Limb (tissue), 2 donors: Measurements from ENCODE around the gene IQCB1.
"Not testable (repeated sequence)": the region's sequence is repeated elsewhere in the genome, so short reads cannot be mapped to it uniquely, and the experiment has no call there.

Experiments used
- DNase-seq, 2 donors: peaks; one replicate each; pipeline ENCODE4 v3.0.0-alpha.2; 2016; ENCODE audit errors: extremely low spot score in 2 of 2

Gene IQCB1

DNA sequence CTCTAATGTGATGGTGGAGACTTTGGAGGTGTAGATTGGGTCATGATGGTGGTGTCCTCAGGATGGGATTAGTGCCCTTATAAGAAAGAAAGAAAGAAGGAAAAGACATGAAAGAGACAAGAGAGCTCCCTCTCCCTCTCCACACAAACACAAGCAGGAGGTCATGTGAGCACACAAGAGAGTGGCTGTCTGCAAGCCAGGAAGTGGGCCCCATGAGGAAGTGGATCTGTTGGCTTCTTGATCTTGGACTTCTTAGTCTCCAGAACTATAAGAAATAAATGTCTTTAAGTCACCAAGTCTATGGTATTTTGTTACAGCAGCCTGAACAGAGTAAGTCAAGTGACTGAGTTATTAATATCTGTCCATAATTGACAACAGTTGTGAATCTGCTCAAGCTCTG lies 17.1 kb downstream of the IQCB1 start:
- DNase-seq, result no peak

DNA sequence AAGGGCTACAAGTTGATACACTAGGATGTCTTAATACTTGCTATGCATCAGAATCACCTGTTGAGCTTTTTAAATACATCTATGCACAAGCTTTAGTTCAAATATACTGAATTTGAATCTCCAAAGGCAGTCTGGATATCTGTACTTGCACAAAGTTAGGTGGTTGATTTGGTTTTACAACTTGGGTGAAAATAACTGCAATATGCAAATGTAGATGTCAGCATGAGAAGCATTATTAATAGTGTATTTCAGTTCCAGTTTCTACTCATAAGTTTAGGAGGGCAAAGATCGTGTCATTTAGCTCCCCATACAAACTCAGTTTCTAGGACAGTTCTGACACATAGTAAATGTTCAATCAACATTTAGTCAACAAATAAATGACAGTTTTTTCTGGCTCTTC lies 25.6 kb downstream of the IQCB1 start:
- DNase-seq, result no peak

DNA sequence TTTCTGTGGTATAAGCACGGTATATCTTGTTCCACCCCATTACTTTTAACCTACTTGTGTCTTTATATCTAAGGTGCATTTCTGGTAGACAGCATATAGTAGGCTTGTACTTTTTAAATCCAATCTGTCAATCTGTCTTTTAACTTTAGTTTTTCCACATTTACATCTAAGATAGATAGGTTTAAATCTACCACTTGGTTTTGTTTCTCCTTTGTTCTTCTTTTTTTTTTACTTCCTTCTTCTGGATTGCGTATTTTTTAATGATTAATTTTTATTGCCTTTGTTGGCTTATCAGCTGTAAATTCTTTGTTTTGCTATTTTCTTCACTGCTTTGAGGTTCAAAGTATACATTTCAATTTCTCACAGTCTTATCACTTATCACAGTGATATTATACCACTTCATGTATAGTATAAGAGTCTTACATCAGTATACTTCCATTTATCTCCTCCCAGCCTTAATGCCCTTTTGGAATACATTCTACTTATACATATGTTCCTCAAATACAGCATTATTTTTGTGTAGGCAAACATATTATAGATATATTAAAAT lies 31.0 kb downstream of the IQCB1 start:
- no peak for DNase-seq

DNA sequence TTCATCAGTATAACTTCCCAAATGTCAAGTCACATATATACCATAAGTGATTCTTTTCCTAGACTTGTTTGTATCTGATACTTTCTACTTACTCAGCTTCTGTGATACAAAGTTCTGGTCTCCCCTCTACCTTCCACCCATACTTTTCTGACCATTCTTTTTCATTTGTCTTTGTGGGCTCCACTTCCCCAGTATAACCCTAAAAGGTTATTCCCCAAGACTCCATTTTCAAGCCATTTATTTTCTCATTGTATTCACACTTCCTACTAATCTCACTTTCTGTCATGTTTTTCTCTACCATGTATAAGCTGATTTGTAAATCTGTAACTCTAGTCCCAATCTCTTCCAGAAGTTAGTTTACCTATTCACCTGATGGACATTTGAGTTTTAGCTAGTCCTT lies 34.0 kb downstream of the IQCB1 start:
- DNase-seq, result no peak

DNA sequence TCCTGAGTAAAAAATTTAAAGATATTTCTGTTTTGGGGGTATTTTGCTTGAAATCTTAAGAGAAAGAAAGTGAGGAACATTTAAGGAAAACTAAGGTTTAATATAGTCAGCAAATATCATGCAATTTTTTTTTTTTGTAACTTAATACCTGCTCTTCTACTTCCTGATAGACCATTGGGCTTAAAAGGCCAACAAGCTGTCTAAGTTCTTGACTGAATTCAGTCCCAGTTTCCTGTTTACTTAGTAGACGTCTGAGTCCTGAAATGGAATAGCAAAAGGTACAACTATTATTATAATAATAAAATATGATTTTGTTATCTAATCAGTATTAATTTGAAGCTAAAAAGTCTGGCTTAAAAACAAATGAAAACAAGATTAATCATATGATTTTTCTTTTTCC lies 37.9 kb downstream of the IQCB1 start:
- no peak for DNase-seq

DNA sequence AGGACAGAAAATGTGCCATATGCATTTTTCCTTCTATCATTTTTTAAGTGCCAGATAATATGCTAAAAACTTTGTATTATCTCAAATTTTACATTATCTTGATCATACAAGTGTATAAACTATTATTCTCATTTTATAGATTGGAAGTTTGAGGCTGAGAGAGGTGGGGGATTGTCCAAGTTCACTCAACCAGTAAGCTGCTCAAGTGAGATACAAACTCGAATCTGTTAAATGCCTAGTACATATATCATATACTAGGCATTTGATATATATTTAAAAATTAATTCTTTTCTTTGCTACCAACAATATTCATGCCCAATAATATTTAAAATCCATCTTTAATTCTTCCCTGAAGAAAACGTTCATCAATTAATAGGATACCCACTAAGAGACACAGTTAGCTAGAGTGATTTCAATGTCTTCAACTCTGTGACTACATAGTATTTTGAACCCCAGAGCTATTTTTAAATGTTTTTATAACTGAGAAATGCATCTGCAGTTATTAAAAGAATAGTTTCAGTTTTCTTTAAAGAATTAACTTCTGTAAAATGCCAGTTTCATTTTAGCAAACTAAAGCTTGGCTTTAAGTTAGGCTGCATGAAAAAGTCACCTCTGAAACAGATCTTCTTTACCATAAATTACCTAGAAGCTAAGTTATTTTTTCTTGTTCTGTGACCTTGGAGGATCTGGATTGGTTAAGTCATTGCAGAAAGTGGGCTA lies 40.4 kb downstream of the IQCB1 start:
- no peak for DNase-seq

DNA sequence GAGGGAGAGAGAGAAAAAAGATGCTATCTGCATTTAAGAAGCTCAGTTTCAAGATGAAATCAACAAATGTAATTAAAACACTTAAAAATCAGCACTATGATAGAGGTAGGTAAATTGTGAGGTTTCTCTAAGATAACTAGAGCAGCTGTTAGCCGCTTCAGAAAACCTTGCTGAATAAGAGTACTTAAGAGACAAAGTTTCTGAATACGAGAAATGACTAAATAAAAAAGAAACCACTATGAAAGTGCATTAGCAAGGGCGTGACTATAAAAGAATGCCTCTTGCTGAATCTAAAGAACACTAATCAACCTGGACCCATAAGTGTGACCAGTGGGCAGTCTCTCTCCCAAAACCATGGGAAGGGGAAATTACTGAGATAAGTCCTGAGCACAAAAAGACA lies 41.8 kb downstream of the IQCB1 start:
- DNase-seq, result no peak

DNA sequence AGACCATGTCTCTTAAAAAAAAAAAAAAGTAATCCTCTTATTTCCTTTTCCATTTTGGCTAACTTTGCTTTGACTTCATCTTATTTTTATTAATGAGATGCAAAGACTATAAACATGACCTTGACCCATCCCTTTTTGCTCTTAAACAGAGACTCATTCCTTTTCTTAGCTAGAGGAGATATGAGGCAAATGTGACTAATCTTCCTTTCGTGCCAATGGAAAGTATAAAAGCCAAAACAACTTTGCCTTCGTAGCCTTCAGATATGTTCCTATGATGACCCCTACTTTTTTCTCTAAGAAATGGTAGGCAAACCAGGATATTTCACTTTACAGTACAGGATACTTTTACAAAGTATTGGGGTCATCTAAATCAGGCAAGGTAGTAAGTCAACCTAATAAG lies 48.4 kb downstream of the IQCB1 start:
- no peak for DNase-seq

DNA sequence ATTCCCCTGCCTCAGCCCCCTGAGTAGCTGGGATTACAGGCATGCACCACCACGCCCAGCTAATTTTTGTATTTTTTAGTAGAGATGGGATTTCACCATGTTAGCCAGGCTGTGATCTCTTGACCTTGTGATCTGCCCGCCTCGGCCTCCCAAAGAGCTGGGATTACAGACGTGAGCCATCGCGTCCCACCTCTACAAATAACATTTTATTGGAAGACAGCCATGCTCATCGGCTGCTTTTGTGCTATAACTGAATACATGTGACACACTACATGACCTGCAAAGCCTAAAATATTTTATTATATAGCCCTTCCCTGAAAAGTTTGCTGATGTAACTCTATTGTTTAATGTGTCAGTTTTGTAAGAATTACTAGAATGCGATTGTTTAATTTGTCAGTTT lies 52.1 kb downstream of the IQCB1 start:
- DNase-seq, result not testable (repeated sequence)

DNA sequence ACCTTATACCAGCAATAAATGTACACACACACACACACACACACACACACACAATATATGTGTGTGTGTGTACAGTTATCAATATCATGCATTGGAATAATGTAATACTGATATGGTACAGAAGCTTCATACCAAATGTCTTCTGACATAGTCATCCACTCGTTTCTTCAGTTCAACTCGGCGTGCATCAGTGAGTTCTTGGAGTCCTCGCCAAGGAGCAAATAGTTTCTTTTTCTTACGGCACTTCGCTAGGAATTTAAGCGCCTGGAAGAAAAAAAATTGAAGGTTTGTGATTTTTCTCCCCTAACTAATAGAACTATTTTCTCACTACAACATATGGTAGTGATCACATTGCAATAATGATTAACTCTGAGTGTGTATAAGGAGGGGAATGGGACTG lies 53.2 kb downstream of the IQCB1 start:
- no peak for DNase-seq

DNA sequence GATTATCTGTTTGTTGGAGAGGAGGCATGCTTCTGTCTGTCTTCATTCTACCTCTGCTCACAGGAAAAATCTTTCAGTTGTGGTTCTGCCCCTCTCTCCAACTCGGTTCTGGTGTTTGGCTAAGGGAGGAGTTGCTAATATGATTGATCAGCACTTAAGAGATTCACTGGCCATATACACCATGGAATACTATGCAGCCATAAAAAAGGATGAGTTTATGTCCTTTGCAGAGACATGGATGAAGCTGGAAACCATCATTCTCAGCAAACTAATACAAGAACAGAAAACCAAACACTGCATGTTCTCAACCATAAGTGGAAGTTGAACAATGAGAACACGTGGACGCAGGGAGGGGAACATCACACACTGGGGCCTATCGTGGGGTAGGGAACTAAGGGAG lies 59.8 kb downstream of the IQCB1 start:
- not testable (repeated sequence) for DNase-seq

DNA sequence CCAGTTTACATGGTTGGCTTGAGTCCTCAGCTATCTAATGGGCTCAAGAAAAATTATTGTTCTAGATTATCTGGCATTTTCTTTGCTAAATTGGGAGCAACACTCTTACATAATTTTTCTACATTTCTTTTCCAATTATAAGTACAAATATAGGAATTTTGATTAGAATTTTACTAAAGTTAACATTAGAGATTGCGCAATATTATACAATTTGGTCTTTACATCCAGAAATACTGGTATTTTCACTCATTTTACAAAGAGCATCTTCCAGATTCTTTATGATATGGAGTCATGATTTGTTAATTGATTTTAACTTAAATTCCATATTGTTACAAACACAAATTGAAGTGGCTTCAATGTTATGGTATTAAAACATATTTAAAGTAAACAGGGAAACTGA lies 65.6 kb downstream of the IQCB1 start:
- no peak for DNase-seq

DNA sequence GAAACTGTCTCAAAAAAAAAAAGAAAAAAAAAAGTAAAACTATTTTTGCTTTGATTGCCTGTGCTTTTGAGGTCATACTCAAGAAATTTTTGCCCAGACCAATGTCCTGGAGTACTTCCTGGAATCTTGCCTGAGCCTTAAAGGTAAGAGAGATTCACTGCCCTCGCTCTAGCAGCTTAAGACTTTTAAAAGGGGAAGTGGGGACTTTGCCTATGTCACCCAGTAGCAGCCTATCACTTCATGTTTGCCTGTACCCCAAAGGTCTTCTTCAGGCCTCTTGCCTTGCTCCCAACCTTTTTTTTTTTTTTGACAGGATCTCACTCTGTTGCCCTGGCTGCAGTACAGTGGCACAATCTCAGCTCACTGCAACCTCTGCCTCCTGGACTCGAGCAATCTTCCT lies 66.4 kb downstream of the IQCB1 start:
- DNase-seq, result no peak

DNA sequence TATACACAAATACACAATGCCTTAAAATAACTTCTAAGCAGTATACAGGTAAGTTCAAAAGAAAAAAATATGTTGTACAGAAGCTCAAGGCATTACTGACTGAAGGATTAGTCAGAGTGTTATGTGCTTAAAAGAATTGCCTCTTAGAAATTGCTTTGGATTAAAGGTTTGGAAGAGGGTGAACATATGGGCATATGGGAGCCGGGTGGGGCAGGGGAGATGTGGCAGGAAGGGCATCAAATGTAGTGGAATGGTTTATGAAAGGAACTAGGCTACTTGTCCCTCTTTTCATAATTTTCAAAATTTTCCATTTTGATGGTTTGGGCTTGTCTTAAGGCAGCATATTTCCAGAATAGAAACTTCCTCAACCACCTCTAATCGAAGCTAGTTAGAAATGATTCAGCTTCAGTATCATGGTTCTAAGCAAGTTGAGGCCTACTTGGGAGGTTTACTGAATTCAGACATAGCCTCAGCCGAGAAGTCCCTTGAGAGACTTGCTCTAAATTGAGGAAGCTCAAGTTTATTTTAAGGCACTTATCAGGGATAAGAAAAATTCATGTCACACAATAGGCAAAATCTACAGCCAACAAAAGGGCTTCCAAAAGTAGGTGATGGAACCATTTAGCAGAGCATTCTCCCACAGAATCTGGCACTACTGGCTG lies 75.2 kb downstream of the IQCB1 start:
- DNase-seq, result no peak

DNA sequence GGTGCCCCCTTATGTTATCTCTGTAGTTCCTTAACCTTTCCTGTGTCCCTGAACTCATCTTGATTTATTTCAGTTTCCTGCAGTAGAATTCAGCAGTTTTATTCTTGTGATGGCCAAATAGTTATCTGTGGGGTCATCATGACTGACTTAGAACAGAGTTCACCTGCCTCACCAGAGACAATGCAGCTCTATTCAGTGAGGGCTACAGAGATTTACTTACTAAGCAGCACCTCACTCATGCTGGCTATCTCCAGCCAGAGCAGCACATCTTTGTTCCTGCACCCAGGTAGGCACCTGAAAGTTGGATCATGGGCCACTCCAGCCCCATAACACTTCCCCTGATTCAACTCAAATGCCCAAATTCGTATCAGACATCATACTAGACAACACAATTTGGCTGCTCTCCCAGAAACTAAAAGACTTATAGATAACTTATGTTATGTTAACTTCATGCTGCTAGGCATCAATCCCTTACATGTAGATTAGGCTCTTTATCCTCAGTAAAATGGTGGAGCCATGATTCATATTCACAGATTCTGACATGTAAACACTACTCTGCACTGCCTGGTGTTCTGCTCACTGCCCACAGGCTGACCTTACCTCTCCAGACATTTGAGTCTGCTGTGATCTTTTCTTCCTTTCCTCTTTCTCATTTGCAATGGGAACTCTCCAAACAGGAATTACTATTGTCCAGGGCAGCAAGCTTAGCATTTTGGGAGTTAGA lies 76.0 kb downstream of the IQCB1 start:
- DNase-seq, result no peak

DNA sequence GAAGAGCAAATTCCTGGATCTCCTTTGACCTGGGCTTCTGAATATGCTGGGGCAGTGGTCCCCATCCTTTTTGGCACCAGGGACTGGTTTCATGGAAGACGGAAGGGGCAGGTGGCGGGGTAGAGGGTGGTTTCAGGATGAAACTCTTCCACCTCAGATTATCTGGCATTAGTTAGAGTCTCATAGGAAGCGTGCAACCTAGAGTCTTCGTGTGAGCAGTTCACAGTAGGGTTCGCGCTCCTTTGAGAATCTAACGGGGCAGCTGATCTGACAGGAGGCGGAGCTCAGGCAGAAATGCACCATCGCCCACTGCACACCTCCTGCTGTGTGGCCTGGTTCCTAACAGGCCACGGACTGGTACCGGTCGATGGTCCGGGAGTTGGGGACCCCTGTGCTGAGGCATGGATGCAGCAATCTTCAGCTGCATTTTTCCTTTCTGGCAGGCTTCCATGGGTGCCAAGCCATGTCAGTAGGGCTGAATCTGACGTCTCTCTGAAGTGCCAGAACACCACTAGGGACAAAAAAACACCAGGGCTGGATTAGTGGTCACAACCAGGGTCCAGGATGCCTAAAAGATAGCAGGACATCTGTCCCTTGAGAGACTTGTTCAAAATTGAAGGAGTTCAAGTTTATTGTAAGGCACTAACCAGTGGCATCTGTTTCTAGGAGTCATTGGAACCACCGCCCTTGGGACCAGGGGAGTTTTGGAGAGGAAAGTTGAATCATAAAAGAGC lies 76.9 kb downstream of the IQCB1 start:
- DNase-seq, result no peak

DNA sequence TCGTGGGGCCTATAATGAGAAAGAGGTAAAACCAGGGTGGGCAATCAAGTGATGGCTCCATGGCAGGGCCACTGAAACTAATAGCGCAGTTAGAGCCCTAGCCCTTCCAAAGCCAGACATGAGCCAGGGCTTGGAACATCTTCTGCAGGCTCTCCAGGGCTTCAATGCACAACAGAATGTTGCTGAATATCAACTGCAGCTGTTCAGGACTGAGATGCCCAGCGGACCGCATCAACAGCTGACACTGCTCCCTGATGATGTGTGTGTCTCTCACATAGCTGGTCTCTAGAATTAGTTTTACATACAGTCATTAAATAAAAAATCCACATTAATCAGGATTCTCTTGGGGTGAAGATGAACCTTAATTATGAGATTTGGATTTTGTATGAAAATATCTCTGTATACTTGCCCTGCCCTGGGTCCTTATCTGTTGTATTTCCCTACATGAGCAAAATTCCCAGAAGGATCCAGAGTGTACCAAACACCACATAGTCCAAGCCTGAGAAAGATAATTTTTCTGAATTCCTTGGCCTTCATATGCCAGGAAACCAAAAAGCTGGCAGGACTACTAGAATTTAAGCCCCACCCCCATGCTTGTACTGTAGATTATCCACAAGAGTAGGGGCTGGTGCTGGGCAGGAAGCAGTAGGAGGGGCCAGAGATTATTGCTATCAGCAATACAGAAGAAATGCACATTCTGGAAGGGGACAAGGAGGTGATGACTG lies 77.6 kb downstream of the IQCB1 start:
- peak in 1 of 2 donors; percentile 30 for DNase-seq

DNA sequence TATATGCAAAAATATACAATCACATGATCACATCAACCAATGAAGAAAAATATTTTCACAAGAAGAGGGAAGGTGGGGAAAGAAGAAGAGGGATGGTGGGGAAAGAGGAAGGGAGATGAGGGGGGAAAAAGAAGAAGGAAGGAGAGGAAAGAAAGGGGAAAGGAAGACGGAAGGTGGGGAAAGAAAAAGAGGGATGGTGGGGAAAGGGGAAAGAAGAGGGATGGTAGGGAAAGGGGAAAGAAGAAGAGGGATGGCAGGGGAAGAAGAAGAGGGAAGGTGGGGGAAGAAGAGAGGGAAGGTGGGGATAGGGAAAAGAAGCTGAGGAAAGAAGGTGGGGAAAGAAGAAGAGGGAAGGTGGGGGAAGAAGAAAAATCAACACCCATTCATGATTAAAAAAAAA lies 82.1 kb downstream of the IQCB1 start:
- no peak for DNase-seq

DNA sequence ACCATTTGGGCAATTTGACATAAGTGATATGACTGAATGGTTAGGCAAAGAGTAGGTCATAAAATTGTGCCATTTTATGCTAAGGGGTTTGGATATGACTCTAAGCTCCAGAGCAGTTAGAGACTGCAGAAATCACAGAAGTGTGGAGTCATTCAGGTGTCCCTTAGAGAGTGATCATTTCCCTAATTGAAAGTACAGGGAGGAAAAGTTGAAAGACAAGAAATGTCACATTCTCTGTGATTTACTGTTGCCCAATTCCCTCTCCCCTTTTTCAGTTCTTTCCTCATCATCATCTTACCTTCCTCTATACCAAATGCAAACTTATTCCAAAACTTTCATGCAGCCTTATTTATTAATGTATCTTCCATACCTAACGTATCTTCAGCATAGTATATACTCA lies 82.6 kb downstream of the IQCB1 start:
- DNase-seq, result no peak

DNA sequence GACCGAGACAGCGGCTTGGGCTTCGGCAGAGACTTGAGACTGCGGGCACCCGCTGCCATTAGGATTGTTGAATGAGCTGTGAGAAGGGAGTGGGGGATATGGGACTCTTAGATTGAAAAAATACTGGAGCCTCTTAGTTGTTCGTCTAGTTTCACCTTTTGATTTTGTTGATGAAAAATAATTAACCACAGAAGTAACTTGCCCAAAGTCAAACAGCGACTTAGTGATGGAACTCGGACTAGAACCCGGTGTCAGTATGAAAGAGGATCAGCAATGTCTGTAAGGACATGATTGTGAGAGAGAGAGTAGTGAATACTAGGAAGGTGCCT lies 84.8 kb downstream of the IQCB1 start:
- no peak for DNase-seq
